H1 (cell line): ENCODE results near the gene GPX4. TPM values are rescaled to one million over a fixed set of nuclear protein-coding genes. Genes with fewer than 3 reads are reported as not detected.

ENCODE experiments used
- BACH1 ChIP-seq: IDR thresholded peaks from 2 replicates; pipeline ENCODE4 v1.6.1; 2012; ENCODE audit warnings: low read length, improper control_type of control experiment
- BCL11A ChIP-seq, 2 experiments: IDR thresholded peaks; one replicate each; pipeline ENCODE4 v1.6.1; 2011; ENCODE audit warnings: low read depth in 2 of 2, low read length in 2 of 2, mild to moderate bottlenecking in 2 of 2
- CBX8 ChIP-seq: fragments of 300-800, 300-1000 bp; sonication (generic); IDR thresholded peaks from 2 replicates; pipeline ENCODE4 v1.7.1; 2016; ENCODE audit warnings: low read depth, low read length, borderline replicate concordance
- CHD7 ChIP-seq: fragments of 300-600 bp; sonication (generic); IDR thresholded peaks from 2 replicates; pipeline ENCODE4 v1.7.1; 2012; ENCODE audit warnings: low read length, moderate library complexity, mild to moderate bottlenecking, inconsistent platforms; ENCODE audit not compliant: insufficient replicate concordance
- GABPA ChIP-seq: IDR thresholded peaks from 2 replicates; pipeline ENCODE4 v1.6.1; 2011; ENCODE audit warnings: mild to moderate bottlenecking, low read length, moderate library complexity, borderline replicate concordance; ENCODE audit not compliant: insufficient read depth
- GTF2F1 ChIP-seq: IDR thresholded peaks from 2 replicates; pipeline ENCODE4 v1.6.1; 2012; ENCODE audit warnings: low read depth, low read length, improper control_type of control experiment, borderline replicate concordance
- JUN ChIP-seq: IDR thresholded peaks from 2 replicates; pipeline ENCODE4 v1.6.1; 2011; ENCODE audit warnings: low read depth, mild to moderate bottlenecking, improper control_type of control experiment, low read length
- KDM5A ChIP-seq: fragments of 200-600 bp; IDR thresholded peaks from 2 replicates; pipeline ENCODE4 v1.7.1; 2012; ENCODE audit warnings: mild to moderate bottlenecking, low read length, inconsistent platforms, mixed read lengths
- TBP ChIP-seq: IDR thresholded peaks from 2 replicates; pipeline ENCODE4 v1.6.1; 2011; ENCODE audit warnings: low read depth, low read length, improper control_type of control experiment
- TEAD4 ChIP-seq: IDR thresholded peaks from 2 replicates; pipeline ENCODE4 v1.6.1; 2012; ENCODE audit warnings: low read depth, low read length, inconsistent platforms, mixed read lengths
- ZNF274 ChIP-seq: IDR thresholded peaks from 2 replicates; pipeline ENCODE4 v1.7.0; 2012; ENCODE audit warnings: low read length, borderline replicate concordance; ENCODE audit errors: extremely low read depth
- polyA plus RNA-seq, 7 experiments: library from polyadenylated mRNA; depleted of rRNA in 3 of 7; stranded (reverse) in 5 of 7; unstranded in 2 of 7; fragments of >200 nt in 5 of 7; fragments of 200-250 nt in 2 of 7; gene quantifications; 1 replicate in 5 of 7; 2 replicates in 1 of 7; 4 replicates in 1 of 7; pipeline versions ENCODE4 v1.2.1 to v1.2.3, GENCODE V29; 2011 to 2013; ENCODE audit warnings: missing spikeins in 2 of 7, mixed read lengths in 2 of 7
- total RNA-seq: library from RNA; stranded (reverse); fragmentation: NEBNext Ultra II Directional; extraction: Animal tissue kit (Norgen Biotek cat#: 25700); gene quantifications from 2 replicates; pipeline ENCODE4 v1.2.1, GENCODE V29; 2021

Gene GPX4
- total and polyA plus RNA-seq, 2 of the 8 experiments (the other 6 are each of a cell fraction or from before 2014, with no cell fraction given), result 342 to 693 TPM

GRCh38 chr19:1091544-1092175, 12.1 kb upstream of the GPX4 start (continued):
- no peak for TF ChIP-seq CHD7
- no peak for TF ChIP-seq KDM5A
- TF ChIP-seq BCL11A (IDR thresholded peaks at IDR 0.05; ENCODE audit: low read depth in 2 of 2, low read length in 2 of 2), result no peak
- no peak for TF ChIP-seq ZNF274
- TF ChIP-seq CBX8, result no peak
- no peak for TF ChIP-seq JUN
- no peak for TF ChIP-seq GTF2F1
- no peak for TF ChIP-seq BACH1
- TF ChIP-seq TEAD4, result no peak
- TF ChIP-seq GABPA, result no peak
- TF ChIP-seq TBP, result no peak
